ENCODE measurements around the gene CHAT.

Gene CHAT

DNA sequence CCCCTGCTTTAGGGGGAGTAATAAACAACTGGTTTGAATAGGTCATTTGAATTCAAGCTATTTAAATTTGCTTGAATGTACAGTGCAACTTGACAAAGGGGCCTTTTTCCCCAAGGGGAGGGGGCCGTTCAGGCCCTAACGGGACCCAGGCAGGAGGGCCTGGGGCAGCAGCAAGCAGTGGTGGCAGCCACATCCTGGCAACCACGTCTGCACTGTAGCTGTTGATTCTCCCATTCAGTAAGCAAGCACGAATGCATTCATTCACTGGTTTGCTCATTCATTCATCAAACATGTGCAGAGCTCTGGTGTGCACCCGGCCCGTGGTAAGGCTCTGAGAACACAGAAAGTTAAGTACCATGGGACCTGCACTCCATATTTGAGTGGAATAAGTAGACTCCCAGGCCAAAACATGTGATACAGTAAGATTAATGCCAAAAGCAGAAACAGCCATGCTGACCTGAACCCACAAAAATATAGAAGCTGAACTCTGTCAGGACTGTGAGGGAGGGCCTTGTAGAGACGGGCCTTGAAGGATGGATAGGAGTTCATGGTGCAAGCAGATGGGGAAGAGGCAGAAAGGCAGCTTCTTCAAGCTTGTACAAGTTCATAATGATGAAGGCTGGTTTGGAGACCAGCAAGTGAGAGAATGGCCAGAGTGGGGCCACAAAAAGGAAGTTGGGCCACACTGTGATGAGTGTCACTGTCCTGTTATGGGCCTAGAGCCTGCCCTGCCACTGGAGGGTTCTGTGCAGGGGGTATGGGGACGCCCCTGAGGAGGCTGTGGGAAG lies 36.3 kb downstream of the CHAT start:
- DNase-seq (ENCODE audit: low read depth) = no peak
- TF ChIP-seq, protein P1, sequence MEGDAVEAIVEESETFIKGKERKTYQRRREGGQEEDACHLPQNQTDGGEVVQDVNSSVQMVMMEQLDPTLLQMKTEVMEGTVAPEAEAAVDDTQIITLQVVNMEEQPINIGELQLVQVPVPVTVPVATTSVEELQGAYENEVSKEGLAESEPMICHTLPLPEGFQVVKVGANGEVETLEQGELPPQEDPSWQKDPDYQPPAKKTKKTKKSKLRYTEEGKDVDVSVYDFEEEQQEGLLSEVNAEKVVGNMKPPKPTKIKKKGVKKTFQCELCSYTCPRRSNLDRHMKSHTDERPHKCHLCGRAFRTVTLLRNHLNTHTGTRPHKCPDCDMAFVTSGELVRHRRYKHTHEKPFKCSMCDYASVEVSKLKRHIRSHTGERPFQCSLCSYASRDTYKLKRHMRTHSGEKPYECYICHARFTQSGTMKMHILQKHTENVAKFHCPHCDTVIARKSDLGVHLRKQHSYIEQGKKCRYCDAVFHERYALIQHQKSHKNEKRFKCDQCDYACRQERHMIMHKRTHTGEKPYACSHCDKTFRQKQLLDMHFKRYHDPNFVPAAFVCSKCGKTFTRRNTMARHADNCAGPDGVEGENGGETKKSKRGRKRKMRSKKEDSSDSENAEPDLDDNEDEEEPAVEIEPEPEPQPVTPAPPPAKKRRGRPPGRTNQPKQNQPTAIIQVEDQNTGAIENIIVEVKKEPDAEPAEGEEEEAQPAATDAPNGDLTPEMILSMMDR (IDR thresholded peaks at IDR 0.05; ENCODE audit: control insufficient read depth, insufficient read depth, low read depth, low read length, missing control alignments) = no peak
- H3K4me3 ChIP-seq (ENCODE audit: control insufficient read depth, low read depth, low read length) = no peak overlapping the region

DNA sequence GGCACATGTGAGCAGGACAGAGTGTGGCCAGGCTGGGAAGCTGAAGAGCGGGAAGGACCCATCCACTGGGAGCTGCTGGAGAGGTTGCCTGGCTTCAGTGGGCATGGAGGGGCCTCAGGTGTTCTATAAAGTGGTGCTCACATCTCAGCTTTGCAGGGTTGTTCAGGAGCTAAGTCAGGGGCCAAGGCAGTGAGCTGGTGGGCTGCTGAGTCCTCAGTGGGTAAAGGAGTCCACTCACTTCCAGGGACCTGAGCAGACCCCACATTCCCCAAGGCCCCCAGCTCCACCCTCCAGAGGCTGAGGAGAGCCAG lies 36.8 kb downstream of the CHAT start:
- no peak for DNase-seq (ENCODE audit: low read depth)
- TF ChIP-seq, protein P1 (IDR thresholded peaks at IDR 0.05; ENCODE audit: control insufficient read depth, insufficient read depth, low read depth, low read length, missing control alignments) = no peak
- H3K4me3 ChIP-seq (ENCODE audit: control insufficient read depth, low read depth, low read length) = no peak overlapping the region

DNA sequence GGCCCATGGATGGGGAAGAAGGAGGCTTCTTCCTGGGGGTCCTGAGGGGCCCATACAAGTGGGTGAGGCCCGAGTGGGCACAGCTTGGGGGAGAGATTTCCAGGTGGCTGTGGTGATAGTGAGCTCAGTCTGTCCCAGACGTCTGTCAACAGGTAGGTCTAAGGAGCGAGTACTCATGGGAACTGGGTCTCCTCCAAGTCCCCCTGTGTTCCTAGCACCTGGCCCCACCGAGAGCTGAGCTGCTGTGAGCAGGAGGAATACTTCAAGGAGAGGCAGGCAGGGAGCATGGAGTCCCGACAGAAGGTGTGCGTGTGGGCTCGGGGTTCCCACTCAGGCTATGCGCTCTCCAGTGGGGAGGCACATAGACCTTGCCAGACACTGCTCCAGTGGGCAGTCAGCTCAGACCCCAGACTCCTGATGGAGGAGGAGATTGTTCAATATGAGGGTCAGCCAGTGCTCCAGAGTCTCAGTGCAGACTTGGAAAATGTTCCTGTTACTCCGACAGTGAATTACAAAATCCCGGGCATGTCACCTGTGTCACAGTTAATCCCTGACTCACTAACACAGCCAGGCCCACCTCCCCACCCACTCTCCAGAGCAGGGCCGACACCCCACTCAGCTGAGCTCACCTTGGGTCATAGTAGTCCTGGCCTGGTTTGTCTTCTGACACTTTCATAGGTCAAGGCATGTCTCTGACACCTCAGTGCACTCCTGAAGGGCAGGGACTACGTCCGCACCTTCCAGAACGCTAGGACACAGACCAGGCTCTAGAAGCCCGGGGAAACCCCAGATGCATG lies 37.4 kb downstream of the CHAT start:
- no peak for DNase-seq (ENCODE audit: low read depth)
- TF ChIP-seq, protein P1 (IDR thresholded peaks at IDR 0.05; ENCODE audit: control insufficient read depth, insufficient read depth, low read depth, low read length, missing control alignments) = no peak

DNA sequence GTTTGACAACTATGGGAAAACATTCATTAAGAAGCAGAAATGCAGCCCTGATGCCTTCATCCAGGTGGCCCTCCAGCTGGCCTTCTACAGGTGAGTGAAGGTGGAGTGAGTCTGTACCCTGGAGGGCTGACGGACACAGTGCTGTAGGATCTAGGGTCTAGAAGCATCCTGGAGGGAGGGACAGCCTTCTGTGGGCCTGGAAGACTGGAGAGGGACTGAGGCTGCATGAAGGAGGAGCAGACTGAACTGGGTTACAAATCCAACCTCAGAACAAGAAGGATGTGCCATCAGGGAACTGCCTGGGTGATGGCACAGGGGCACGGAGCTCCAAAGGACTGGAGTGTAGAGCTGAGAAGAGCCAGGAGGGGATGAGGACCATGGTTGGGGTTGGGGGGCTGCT lies 38.1 kb downstream of the CHAT start:
- no peak for DNase-seq (ENCODE audit: low read depth)
- TF ChIP-seq, protein P1 (IDR thresholded peaks at IDR 0.05; ENCODE audit: control insufficient read depth, insufficient read depth, low read depth, low read length, missing control alignments) = no peak
- no peak overlapping the region for H3K4me3 ChIP-seq (ENCODE audit: control insufficient read depth, low read depth, low read length)

More for the DNA sequence above, 37.4 kb downstream of the CHAT start:
- H3K4me3 ChIP-seq (ENCODE audit: control insufficient read depth, low read depth, low read length) = no peak overlapping the region

DNA sequence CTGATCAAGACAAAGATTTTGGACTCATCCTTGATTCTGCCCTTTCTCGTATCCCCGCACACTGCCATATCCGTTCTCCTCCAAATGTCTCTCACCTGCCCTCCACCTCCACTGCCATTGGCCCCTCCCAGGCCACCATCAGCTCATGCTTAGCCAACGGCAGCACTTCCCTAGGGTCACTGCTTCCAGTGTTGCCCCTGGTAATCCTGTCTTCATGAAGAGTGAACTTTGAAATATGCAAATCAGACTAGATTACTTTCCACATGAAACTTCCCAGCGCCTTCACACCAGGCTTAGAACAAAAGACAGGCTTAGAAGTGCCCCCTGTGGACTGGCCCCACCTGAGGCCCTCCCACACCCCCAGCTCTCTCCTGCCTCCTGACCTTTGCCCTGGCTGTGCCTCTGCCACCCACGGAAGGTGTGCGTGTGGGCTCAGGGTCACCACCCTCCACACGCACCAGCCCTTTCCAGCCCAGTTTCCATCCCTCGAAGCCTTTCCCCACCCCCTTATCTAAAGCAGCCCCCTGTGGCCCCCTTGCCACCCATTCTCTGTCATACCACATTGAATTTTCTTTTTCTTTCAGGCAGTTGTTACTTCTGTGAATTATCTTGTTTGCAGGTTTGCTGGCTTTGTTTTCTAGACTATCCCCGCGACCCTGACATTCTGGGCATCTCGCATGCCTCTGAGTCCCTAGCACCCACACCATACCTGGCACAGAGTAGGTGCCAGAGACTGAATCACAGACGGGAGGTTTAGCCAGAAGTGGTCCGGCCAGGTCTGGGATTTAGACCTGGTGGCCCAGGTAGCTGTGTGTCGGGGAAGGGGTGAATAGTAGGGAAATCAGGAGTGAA lies 38.8 kb downstream of the CHAT start:
- TF ChIP-seq, protein P1 (IDR thresholded peaks at IDR 0.05; ENCODE audit: control insufficient read depth, insufficient read depth, low read depth, low read length, missing control alignments) = no peak
- no peak overlapping the region for H3K4me3 ChIP-seq (ENCODE audit: control insufficient read depth, low read depth, low read length)
- DNase-seq (ENCODE audit: low read depth) = no peak

DNA sequence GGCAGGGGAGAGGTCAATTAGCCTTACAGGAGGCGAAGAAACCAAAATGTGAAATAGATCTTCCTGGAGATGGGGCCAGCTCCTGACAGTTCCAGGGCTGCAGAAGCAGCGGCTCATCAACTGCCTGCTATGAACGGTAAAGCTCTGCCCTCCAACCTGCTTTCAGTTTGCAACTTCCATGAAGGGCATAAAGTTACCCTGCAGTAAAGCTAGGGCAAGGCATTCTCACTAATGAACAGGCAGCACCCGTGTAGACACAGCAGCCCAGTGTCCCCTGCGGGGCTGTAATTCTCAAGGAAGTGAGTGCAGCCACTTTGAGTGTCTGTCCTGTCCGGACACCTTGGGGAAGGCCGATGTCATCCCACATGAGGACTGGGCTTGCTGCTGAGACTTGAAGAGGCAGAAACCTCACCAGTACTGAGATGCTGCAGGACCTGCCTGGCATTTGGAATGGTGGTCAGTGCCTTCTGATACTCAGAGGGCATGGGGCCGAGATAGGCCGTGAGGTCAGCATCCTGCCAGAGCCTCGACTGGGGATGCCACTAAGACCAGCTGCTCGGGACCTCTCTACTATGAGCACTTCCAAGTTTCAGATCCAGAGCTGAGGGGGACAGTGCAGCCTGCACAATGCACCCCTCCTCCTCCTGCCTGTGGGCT lies 39.6 kb downstream of the CHAT start:
- TF ChIP-seq, protein P1 (IDR thresholded peaks at IDR 0.05; ENCODE audit: control insufficient read depth, insufficient read depth, low read depth, low read length, missing control alignments) = no peak
- DNase-seq (ENCODE audit: low read depth) = no peak
- no peak overlapping the region for H3K4me3 ChIP-seq (ENCODE audit: control insufficient read depth, low read depth, low read length)
